Hematopoietic multipotent progenitor cell treated with erythropoietin and hydrocortisone succinate and interleukin-3 and kit ligand, for 8 days (in vitro differentiated cells): ENCODE measurements around the gene ISX.

Source experiments
- DNase-seq: peaks from one replicate; pipeline ENCODE4 v3.0.0-alpha.2; 2015

ISX gene

DNA sequence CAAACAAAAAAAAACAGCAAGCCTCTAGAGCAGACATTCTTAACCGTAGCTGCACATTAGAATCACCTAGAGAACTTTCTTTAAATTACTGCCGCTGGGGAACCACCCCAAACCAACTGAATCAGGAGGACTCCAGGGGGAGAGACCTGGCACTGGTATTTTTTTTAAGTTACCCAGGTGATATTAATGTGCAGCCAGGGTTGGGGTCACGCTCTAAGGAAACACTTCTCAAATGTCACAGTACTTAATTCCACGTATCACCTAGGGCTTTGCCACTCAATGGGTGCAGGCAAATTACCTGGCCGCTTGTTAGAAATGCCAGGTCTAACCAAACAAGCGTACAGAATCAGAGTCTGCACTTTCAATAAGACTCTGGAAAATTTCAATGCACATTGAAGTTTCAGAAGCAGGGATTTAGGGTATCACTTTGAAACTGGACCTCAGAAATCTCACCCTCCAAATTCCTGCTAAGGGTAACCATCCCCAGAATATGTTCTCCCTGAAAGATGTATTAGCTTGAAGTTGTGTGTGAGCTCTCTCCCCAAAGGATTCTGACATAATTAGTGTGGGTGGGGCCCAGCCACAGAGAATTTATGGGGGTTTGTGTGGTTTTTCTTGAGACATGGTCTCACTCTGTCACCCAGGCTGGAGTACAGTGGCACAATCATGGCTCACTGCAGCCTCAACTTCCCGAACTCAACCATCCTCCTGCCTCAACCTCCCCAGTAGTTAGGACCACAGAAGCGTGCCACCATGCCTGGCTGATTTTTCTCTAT is 12.7 kb upstream of the ISX start:
- no peak for DNase-seq

DNA sequence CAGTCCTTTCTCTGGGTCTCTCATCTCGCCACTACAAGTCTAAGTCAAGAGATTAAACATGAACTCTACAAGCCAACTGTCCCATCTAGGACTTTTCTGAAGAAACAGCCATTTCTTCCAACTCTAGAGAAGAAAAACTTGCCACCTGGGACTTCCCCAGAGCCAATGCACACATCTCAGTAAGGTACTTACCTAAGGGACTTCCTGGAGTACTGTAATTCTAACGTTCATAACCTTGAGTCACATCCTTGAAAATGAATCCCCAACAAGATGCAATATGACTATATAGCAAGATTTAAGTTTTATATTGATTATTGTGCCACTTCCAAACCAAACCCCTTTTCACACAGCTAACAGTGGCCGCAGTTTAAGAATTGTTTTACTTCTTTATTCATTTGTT is 11.9 kb upstream of the ISX start:
- no peak for DNase-seq

DNA sequence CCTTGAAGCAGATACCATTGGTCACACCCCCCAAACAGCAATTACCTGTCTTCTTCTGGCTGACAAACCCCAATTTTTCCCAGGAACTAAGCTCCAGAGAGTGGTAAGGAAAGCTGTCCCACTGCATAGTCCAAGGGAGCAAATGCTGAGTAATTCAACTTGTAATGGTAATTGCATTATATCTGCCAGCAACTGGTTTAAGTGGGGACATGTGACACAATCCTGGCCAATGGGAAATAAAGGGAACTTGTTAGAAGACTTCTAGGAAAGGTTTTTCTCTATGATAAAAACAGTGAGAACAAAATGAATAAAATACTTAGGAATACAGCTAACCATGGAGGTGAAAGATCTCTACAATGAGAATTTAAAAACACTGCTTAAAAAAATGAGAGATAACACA is 9.5 kb upstream of the ISX start:
- DNase-seq, result no peak

DNA sequence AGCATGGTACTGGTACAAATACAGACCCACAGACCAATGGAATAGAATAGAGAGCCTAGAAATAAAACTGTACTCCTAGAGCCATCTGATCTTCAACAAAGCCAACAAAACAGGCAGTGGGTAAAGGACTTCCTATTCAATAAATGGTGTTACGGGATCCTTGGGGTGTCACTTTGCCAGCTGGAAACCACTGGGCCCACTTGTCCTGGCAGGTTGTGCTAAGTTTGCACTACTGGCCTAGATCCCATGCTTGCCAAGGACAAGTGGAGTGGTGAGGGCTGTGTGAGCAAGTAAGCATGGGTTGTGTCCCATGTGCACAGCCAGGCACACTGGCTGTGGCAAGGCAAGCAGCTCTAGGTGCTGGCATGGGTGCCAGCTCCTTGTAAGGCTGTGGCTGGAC is 8.8 kb upstream of the ISX start:
- DNase-seq, result no peak

DNA sequence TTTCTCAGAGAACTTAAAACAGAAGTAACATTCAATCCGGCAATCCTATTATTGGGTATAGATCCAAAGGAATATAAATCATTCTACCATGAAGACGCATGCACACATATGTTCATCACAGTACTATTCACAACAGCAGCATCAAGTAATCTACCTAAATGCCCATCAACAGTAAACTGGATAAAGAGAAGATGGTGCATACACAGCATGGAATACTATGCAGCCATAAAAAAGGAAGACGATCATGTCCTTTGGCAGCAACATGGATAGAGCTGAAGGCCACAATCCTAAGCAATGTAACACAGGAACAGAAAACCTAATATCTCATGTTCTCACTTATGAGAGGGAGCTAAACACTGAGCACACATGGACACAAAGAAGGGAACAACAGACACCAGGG is 6.3 kb upstream of the ISX start:
- no peak for DNase-seq

DNA sequence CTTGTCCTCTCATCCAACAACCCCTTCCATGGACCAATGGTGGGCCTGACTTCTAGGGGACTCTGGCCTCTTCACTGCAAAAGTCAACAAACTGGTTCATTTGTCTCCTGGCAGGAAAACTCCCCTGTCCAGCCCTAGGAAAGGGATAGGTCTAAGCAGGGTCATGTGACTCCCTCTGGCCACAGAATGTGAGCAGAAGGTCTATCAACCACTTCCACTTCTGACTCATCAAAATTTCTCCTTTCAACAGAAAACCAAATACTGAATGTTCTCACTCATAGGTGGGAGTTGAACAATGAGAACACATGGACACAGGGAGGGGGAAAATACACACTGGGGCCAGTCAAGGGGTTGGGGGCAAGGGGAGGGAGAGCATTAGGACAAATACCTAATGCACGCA is 1.3 kb upstream of the ISX start:
- DNase-seq, result no peak

DNA sequence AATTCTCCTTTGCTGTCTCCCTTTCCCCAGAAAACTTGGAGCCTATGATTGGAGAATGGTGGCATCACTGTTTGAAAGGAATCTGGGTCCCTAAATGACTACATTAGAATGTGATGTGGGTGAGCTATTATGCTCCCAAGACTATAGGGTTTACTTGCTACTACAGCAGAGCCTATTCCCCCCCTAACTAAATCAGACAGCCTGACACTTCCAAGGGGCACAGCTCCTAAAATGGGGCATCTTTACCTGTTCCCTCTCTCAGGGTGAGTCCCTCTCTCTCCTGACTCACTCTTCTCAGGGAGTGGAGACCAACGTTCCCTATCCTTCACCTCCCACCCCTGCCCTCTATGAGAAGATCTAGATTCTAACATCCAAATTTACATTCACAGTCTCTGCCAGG is 775 bp upstream of the ISX start:
- DNase-seq, result no peak

DNA sequence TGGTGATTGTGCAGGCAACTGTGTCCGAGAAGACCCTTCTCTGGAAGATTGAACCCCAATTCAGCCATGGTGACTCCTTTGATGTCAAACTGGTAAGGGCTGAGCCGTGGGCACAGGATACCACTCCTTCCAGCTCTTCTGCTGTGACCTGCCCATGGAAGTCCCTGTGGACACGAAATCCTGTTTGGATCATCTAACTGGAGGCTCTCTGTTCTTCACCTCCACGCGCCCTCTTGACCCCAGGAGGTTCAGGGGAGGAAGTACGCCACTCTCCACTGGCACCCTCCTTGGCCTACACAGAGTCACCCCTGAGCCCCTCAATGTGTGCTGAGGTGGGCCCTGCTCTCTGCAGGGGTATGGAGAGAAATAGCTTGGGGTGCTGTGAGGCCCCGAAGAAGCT is 810 bp downstream of the ISX start:
- DNase-seq, result no peak

DNA sequence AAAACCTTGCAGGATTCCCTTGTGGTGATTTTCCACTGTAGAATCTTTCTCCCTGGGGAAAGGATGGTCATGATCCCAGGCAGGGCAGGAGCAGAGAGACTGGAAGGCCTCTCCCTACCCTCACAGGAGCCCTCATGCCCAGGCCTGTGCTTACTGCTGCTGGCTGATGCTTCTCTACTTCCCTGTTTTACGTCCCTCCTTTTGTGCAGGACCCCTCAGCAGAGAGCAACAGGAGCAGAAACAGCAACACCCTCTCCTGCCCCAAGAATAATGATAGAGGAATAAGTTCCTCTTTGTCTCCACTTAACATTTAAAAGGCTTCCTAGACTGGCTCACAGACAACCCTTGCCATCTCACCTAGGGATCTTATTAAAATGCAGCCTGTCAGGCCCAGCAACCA is 3.6 kb downstream of the ISX start:
- no peak for DNase-seq

DNA sequence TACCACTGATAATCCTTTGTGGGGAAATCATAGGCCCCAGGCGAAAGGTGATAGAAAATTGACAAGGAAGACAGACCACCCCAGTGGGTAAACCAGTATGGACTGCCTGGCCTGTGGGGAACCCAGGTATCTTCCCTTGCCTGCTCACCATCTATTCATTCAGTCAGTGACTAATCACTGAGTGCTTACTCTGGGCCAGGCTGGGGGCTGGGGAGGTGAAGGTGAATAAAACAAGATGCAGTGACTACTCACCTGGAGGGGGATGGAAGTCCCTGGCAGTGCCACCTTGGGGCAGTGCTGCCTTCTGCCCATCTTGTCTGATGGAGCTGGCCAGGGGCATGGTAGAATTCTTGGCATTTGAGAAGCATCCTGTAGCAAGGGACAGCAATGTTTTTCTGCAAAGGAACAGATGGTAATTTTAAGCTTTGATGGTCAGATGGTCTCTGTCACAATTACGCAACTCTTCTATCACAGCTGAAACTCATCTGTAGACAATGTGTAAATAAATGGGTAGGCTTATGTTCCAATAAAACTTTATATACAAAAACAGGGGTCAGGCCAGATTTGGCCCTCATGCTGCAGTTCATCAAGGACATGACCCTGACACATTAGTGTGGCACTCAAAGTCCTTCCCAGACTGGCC is 4.6 kb downstream of the ISX start:
- DNase-seq, result no peak

DNA sequence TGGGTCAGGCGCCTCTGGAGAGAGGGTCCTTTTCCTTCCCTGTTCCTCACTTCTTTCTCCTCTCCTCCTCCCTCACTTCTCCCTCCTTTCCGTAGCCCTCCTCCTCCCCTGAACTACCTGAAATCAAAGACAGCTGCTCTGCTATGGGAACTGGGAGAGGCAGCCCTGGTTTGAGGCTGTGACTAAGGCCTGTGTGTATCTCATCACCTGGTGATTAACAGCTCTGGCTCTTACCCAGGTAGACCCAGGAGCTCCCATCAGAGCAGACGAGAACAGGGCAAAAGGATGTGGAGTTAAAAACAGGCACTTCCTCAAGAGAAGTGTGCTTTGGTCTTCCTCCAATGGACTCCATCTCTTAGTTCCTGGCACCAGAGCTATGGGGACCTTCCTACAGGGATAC is 5.8 kb downstream of the ISX start:
- no peak for DNase-seq

DNA sequence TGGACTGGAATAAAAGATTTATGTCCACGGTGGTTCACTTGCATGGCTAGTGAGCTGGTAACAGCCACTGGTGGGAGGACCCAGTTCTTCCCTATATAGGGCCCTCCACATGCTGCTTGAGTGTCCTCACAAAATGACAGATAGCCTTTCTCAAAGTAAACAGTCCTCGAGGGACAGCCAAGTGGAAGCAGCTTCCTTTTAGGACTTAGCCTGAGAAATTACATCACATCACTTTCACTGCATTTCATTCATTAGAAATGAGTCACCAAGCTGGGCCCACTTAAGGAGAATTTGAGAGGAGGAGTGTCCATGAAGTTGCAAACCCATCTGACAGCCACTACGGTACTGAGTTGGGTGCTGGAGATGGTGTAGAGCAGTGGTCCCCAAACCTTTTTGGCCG is 7.0 kb downstream of the ISX start:
- no peak for DNase-seq

DNA sequence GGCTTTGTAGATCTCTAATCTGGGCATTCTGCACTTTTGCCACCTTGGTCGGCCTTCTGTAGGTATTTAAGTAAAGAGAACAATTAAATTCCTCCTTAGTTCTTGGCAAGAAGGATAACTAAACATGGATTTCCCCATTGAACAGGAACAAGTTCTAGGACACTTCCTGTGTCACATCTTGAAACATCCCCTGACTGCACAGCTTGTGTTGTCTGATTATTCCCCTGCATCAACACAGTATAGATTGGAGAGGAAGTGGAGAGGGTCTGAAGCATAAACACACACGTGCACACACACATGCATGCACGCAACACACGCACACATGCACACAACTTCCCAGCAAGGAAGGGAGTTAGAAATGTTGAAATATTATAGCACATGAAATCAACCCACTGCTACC is 8.6 kb downstream of the ISX start:
- no peak for DNase-seq

DNA sequence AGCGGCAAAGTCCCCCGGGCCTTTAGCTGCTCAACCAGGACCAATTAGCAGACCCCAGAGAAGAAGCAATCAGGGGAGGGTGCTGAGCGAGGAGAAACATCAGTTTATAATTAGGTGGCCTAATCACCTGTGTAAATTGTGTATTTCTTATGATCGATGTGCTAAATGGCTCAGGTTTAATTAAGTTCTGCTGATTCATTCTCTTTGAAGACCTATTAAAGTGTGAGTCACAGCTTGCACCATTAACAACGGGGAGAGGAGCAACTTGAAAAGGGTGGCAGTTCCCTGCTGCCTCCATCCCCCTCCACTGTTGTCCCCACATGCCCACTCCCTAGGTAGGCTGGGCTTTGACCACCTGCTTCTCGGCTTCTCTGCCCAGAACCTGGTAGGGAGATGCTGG is 10.7 kb downstream of the ISX start:
- no peak for DNase-seq

DNA sequence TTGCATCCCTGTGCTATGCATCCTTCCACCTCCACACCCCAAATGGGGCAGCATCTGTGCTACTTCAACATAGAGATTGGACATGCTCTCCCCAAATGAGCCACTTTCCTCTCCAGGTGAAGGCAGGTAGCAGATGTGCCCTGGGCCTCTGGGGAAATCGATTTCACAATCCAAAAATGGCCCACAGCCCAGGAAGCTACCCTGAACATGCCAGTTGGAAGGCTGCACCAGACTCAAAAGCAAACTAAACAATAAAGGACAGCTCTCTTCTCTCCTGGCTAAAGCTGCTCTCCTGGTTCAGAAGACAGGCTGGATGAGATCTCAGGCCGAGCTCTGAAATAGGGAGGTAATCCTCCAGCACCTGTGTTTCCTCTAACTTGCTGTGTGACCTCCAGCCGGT is 19.7 kb downstream of the ISX start:
- DNase-seq, result no peak

DNA sequence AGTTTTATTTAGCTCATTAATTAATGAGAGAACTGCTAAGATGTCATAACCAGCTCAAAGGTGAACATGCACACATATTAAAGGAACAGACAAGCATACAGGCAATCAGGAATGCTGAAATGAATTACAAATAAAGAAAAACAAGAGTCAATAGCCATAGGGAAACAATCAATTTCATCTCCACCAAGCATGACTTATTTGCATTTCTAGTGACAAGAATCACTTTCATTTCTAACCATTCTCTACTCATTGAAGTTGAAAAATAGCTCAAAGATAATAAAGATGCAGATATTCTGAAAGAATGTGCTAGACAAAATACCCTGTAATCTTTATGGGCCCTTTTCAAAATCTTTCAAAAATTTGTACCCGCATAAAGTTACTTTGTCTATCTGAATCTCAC is 23.2 kb downstream of the ISX start:
- DNase-seq, result no peak

DNA sequence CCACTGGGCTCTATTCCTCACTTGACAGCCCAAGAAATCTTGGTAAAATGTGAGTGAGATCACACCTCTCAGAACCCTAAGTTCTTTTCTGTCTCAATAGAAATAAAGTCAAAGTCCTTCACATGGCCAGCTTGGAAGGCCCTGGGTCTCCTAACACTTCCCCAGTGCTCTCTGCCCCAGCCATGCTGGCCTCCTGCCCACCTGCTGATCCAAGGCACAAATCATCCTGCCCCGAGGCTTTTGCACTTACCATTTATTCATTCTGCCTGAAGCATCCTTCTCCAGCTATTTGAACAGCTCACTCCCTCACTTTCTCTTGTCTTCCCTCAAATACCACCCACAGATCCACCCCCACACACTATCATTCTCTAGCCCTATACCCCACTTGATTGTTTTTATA is 26.4 kb downstream of the ISX start:
- no peak for DNase-seq

DNA sequence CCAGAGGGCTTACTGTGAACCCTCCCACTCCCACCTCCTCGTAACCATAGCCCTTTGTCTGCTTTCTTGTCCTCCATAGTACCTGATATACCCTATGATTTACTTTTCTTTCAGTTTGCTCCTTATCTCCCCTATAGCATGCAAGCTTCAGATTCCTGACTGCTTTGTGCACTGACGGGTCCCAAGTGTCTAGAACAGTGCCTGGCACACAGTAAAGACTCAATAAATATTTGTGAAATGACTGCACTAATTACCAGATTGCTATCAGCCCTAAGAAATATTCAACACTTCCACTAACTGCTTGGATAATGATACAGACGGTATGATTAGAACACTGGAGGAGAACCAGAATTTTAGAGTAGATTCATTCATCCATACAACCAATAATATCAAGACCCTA is 33.0 kb downstream of the ISX start:
- DNase-seq, result no peak

DNA sequence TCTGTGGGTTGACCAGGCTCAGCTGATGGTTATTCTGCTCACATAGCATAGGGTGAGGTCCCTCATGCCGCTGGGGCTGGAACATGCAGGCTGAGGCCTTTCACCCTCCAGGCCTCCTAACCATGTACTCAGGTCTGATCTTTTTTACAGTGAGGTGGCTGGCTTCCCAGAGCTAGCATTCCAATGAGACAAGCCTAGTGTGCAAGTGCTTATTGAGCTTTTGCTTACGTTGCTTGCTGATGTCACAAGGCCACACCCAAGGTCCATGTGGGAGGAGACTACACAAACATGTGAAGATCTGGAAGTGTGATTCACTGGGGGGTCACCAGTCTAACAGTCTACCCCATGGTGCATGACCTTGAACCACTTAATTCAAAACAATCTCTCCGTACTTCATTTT is 33.9 kb downstream of the ISX start:
- no peak for DNase-seq

DNA sequence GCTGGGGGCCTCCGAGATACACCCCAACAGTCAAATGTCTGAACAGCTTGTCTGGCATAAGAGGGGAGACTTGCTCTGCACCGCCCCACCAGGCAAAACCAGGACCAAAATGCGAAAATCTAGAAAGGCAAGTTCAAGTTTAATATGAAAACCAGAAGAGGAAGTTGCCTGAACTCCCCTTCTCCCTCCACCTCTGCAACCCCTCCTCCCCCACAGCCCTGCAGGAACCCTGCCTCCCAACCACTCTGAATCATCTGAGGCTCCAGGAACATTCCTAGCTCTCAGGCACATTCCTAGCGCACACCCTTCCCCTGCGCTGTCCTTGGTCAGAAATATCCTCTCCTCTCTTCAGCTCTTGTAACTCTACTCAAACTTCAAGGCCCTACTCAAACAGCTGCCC is 36.7 kb downstream of the ISX start:
- DNase-seq, result no peak

DNA sequence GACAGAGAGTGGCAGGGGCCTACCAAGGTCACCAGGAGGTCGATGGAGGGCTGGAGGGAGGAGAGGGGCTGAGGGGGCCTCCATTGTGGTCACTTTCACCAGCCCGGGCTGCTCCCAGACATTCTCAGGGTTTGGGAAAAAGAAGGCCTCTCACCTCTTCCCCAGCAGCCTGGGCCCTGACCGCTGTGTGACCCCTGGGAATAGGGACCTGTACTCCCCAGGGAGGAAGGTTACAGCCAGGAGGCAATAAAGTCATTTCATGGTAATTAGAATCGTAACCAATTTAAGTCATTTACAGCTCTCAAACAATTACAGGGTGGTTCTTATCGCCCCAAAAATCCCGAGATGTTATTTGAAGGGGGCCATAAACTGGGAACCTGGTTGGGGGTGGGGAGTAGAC is 37.8 kb downstream of the ISX start:
- DNase-seq, result no peak

DNA sequence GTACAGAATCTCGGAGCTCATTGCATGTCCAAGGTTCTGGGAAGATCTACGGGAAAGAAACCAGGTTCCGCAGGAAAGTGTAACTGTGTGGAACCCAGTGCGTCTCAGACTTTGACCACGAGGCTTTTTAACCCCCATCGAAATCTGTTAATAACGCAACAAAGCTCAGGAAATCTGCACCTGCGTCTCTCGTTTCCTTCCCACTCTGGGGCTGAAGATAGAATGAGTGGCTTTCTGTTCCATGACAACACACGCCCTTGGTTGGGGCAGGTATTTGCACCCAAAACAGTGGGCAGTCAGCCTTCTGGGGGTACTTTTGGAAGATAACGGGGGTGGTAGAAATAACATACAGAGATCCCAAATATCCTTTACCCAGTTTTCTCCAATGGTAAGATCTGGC is 38.5 kb downstream of the ISX start:
- no peak for DNase-seq

DNA sequence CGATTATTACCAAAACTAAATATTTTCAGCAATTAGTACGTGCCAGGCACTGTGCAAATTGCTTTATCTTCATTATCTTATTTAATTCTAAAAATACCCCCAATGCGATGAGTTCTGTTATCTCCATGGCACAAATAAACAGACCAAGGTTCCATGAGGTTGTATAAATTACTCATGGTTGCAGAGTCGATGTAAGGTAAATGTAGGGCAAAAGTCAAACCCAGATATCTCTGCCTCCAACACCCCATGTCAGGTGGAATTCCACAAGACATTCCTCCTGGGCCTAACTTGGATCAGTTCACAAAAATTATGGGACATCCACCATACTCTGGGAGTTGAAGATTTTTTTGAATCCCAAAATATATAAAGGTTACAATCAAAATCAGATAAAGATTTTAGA is 43.7 kb downstream of the ISX start:
- no peak for DNase-seq

DNA sequence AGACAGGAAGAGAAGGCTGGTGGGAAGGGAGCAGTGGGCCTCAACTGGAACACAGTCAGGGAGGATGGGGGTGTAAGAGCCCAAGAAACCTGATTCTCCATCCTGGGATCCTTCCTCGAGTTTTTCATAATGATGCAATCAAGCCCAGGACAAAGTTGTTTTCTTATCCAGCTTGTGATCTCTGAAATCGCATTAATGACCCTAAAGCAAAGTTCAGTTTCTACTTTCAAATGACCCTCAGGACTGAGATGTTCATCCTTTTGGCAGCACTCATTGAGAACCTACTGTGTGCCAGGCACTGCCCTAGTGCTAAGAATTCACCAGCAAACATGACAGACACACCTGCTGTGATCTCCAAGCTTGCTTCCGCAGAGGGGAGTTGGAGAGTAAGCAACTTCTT is 45.3 kb downstream of the ISX start:
- DNase-seq, result no peak

DNA sequence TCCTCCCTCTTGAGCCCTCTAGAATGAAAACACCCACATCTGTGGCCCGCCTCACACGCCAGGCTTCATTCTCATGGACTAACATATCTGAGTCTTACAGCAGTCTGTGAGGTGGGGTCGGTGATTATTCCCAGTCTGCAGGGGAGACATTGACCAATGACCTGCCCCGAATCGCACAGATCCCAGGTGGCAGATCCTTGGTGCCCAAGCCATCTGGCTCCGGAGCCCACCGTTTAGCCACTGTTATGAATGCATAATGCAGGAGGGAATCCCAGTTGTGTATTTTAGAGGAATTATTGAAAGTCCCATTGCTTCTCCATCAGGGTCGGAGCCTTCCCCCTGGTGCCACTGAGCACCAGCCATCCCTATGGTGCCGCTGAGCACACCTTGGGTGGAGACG is 47.4 kb downstream of the ISX start:
- DNase-seq, result no peak
